Omental fat pad (tissue), 4 donors: Measurements from ENCODE around the gene KBTBD12. TPM values are rescaled to one million over a fixed set of nuclear protein-coding genes. Genes with fewer than 3 reads are reported as not detected.
"Not testable (repeated sequence)": the region's sequence is repeated elsewhere in the genome, so short reads cannot be mapped to it uniquely, and the experiment has no call there.

Experiments used
- ATAC-seq: fragments of 150-250 bp; one replicate; pipeline ENCODE4 v1.9.1; 2016; ENCODE audit warnings: mild to moderate bottlenecking, moderate library complexity; ENCODE audit not compliant: low FRiP score
- DNase-seq: peaks from one replicate; pipeline ENCODE4 v3.0.0-alpha.2; 2019; ENCODE audit warnings: low spot score
- total RNA-seq, 4 donors: library from RNA; depleted of rRNA; stranded (reverse); fragments of >200 nt; gene quantifications; one replicate each; pipeline ENCODE4 v1.1.0, GENCODE V29; 2016
- TF ChIP-seq, protein P1 (sequence below), 3 donors: fragments of 450-650 bp; IDR thresholded peaks; one replicate each; pipeline ENCODE4 v1.5.1; 2016 to 2017; ENCODE audit warnings: antibody characterized with exemption in 3 of 3, mild to moderate bottlenecking in 3 of 3, moderate library complexity in 2 of 3

KBTBD12 gene
- total RNA-seq, 4 donors from 2014 or later: 0.48 to 1.9 (median 0.60) TPM

DNA sequence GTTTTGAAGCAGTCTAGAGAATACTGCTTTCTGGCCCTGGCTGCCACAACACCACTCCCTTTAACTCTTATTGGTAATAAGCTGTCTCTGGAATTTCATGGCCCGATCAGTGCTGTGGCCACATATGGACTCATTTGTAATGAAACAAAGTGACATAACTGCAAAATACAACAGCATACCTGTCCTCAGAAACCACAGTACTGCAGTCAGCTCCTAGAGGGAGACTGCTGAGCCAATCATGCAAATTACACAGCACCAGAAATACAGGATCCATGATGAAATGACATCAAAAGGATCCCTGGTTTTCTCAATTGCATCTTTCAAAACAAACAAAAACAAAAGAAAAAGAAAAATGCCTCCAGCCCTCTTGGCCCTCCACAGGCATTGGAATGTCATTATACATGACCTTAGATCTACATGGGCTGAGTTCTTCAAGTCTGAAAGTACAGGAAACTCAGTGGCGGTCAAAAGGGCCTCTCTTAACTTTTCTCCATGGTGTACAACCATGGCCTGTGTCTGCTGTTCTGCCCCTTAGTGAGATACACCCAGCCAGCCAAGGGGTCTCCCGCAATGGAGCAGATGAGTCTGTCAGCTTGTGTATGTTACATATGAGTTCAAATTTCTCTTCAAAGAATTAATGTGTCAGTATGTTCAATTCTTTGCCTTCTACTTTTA lies 24.9 kb upstream of the KBTBD12 start:
- TF ChIP-seq, protein P1, sequence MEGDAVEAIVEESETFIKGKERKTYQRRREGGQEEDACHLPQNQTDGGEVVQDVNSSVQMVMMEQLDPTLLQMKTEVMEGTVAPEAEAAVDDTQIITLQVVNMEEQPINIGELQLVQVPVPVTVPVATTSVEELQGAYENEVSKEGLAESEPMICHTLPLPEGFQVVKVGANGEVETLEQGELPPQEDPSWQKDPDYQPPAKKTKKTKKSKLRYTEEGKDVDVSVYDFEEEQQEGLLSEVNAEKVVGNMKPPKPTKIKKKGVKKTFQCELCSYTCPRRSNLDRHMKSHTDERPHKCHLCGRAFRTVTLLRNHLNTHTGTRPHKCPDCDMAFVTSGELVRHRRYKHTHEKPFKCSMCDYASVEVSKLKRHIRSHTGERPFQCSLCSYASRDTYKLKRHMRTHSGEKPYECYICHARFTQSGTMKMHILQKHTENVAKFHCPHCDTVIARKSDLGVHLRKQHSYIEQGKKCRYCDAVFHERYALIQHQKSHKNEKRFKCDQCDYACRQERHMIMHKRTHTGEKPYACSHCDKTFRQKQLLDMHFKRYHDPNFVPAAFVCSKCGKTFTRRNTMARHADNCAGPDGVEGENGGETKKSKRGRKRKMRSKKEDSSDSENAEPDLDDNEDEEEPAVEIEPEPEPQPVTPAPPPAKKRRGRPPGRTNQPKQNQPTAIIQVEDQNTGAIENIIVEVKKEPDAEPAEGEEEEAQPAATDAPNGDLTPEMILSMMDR (IDR thresholded peaks at IDR 0.05): no peak
- ATAC-seq (no peak), DNase-seq (no peak)

DNA sequence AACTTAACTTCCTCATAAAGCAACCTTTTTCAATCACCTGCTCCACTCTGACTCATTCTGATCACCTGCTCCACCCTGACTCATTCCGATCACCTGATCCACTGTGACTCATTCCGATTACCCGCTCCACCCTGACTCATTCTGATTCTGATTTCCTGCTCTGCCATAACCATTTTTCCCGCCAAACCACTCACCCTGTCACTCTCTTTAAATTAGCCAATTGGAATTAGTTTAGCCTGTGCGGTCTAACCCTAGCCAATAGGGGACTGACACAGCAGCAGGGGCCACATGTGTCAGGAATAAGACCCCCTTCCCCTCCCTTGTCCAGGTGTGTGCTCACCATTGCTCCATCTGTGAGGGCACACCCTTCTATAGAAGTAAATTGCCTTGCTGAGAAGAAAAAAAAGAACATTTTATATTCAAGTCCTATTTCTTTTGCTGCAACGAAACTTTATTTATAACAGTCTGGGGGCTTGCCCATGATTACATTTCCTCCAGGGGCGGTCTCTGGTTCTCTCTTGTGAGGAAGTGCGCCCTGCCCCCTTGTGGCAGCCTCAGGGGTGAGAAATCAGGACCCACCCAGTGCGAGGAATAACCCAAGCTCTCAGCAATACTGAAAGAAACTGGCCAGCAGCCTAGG lies 24.3 kb upstream of the KBTBD12 start:
- ATAC-seq, DNase-seq: not testable (repeated sequence)

- TF ChIP-seq, protein P1 (IDR thresholded peaks at IDR 0.05): no peak
- no peak for DNase-seq
- ATAC-seq: no peak
Measured at GRCh38 chr3:127894481-127894880, 20.6 kb upstream of the KBTBD12 start.

GRCh38 chr3:127899200-127899599 lies 15.8 kb upstream of the KBTBD12 start:
- DNase-seq (no peak), ATAC-seq (no peak)
- TF ChIP-seq, protein P1 (IDR thresholded peaks at IDR 0.05): no peak

- ATAC-seq (no peak), DNase-seq (no peak)
- TF ChIP-seq, protein P1 (IDR thresholded peaks at IDR 0.05): no peak
Measured at GRCh38 chr3:127899766-127900165, 15.3 kb upstream of the KBTBD12 start.

GRCh38 chr3:127900536-127900935 lies 14.5 kb upstream of the KBTBD12 start:
- TF ChIP-seq, protein P1 (IDR thresholded peaks at IDR 0.05): no peak
- ATAC-seq: no peak
- DNase-seq: no peak

DNA sequence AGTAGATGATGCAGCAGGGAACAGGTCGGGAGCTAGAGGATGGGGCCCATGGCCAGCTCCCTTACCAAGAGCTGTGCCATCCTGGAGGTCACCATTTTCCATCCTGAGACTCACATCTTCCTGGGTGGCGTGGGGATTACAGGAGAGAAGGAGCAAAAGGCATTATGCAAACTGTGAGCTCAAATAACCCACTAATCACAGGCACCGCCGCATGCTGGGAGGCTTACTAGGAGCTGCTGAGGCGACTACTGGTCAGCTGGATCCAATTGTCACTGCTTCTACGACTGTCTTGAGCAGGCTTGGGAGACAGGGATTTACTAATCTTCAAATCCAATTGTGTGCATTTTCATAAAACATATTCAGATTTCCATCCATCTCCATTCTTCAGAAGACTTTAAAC lies 12.5 kb upstream of the KBTBD12 start:
- no peak for ATAC-seq
- TF ChIP-seq, protein P1 (IDR thresholded peaks at IDR 0.05): no peak
- DNase-seq: no peak
